ENCODE results near the gene GMDS.

The GMDS gene

DNA sequence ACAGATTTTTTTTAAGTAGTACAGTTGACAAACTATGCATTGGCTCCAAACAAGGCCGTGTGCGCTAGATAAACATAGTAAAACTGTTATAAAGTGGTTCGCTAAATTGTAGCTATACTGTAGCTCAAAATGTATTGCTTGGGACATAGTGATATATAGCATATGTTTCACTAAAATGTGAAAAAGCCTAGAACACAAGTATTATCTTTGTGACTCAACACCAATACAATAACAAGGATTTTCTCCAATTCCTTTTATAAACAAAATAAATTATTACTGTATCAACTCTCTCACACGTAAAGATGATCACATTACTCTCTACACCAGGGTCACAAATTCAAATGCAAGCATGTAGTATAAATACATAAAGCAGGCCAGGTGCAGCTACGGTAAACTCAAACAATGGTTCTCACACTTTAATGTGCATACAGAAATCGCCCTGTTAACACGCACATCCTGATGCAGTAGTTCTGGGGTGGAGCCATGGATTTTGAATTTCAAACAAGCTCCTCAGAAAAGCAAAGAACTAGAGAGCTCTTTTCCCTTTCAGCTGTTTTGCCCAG, 214.6 kb downstream of the GMDS start:
- Histone ChIP-seq H2AFZ (ENCODE audit: low read depth, low read length) (no peak overlapping the region), H3K36me3 (replicated peaks; ENCODE audit: low read depth, low read length) (no peaks in the 10 kb centered on the region), H3K9ac (ENCODE audit: low read length) (no peak overlapping the region), H3K4me1 (ENCODE audit: low read length) (peaks cover 16% of the 10 kb centered on the region), H3K4me3 (ENCODE audit: low read length) (no peak overlapping the region), H4K20me1 (ENCODE audit: insufficient read depth, low read length) (no peaks in the 10 kb centered on the region), H3K27me3 (ENCODE audit: low read depth, low read length) (no peaks in the 10 kb centered on the region), H3K27ac (ENCODE audit: low read length) (no peak overlapping the region), H3K4me2 (ENCODE audit: low read length) (no peak overlapping the region), H3K9me3 (ENCODE audit: insufficient read depth, low read length) (no peaks in the 10 kb centered on the region), H3K79me2 (ENCODE audit: low read length) (no peaks in the 10 kb centered on the region)
- TF ChIP-seq EZH2phosphoT487 (IDR thresholded peaks at IDR 0.05; ENCODE audit: low read depth) (no peak), CTCF (IDR thresholded peaks at IDR 0.05; ENCODE audit: low read depth, low read length) (no peak)

DNA sequence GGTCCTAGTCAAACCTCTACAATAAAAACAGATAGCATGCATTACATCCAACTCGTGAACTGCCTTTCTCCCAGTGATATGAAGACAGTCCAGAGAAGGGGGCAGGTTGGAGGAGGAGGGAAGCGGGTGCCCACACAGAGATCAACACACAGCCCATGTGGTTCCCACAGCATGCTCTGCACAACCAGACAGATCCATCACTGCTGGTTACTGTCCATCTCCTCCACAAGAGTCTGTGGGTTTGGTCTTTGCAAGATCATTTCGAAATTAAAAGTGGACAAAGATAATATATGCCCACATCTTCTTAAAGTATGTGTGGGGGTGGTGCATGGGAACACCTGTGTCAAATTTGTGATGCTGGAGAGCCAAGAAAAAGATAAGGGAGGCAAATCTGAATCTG, 215.5 kb downstream of the GMDS start:
- Histone ChIP-seq H3K27me3 (ENCODE audit: low read depth, low read length) (no peaks in the 10 kb centered on the region), H3K4me3 (ENCODE audit: low read length) (no peak overlapping the region), H3K27ac (ENCODE audit: low read length) (no peak overlapping the region)

GRCh38 chr6:2029130-2029794, 216.1 kb downstream of the GMDS start:
- no peaks in the 10 kb centered on the region for H3K9me3 ChIP-seq (ENCODE audit: insufficient read depth, low read length)
- TF ChIP-seq CTCF (IDR thresholded peaks at IDR 0.05; ENCODE audit: low read depth, low read length), result no peak
- no peak for TF ChIP-seq EZH2phosphoT487 (IDR thresholded peaks at IDR 0.05; ENCODE audit: low read depth)
- H3K4me2 ChIP-seq (ENCODE audit: low read length), result no peak overlapping the region
- no peak overlapping the region for H2AFZ ChIP-seq (ENCODE audit: low read depth, low read length)
- peaks cover 16% of the 10 kb centered on the region for H3K4me1 ChIP-seq (ENCODE audit: low read length)
- H3K27me3 ChIP-seq (ENCODE audit: low read depth, low read length), result no peaks in the 10 kb centered on the region
- H3K27ac ChIP-seq (ENCODE audit: low read length), result no peak overlapping the region
- no peaks in the 10 kb centered on the region for H3K79me2 ChIP-seq (ENCODE audit: low read length)
- no peaks in the 10 kb centered on the region for H4K20me1 ChIP-seq (ENCODE audit: insufficient read depth, low read length)
- no peak overlapping the region for H3K4me3 ChIP-seq (ENCODE audit: low read length)
- H3K9ac ChIP-seq (ENCODE audit: low read length), result no peak overlapping the region
- H3K36me3 ChIP-seq (replicated peaks; ENCODE audit: low read depth, low read length), result no peaks in the 10 kb centered on the region

More for the DNA sequence above, 215.5 kb downstream of the GMDS start:
- H3K79me2 ChIP-seq (ENCODE audit: low read length), result no peaks in the 10 kb centered on the region
- H3K9me3 ChIP-seq (ENCODE audit: insufficient read depth, low read length), result no peaks in the 10 kb centered on the region
- no peak overlapping the region for H2AFZ ChIP-seq (ENCODE audit: low read depth, low read length)
- H3K9ac ChIP-seq (ENCODE audit: low read length), result no peak overlapping the region
- no peak overlapping the region for H3K4me2 ChIP-seq (ENCODE audit: low read length)
- no peaks in the 10 kb centered on the region for H4K20me1 ChIP-seq (ENCODE audit: insufficient read depth, low read length)
- TF ChIP-seq EZH2phosphoT487 (IDR thresholded peaks at IDR 0.05; ENCODE audit: low read depth) (no peak), CTCF (IDR thresholded peaks at IDR 0.05; ENCODE audit: low read depth, low read length) (no peak)
- peaks cover 16% of the 10 kb centered on the region for H3K4me1 ChIP-seq (ENCODE audit: low read length)
- H3K36me3 ChIP-seq (replicated peaks; ENCODE audit: low read depth, low read length), result no peaks in the 10 kb centered on the region

GRCh38 chr6:2028457-2029038, 216.9 kb downstream of the GMDS start:
- peak overlapping the region; percentile 29 for H3K4me2 ChIP-seq (ENCODE audit: low read length)
- H3K27me3 ChIP-seq (ENCODE audit: low read depth, low read length), result no peaks in the 10 kb centered on the region
- no peaks in the 10 kb centered on the region for H4K20me1 ChIP-seq (ENCODE audit: insufficient read depth, low read length)
- no peaks in the 10 kb centered on the region for H3K79me2 ChIP-seq (ENCODE audit: low read length)
- no peak overlapping the region for H3K27ac ChIP-seq (ENCODE audit: low read length)
- no peak overlapping the region for H3K9ac ChIP-seq (ENCODE audit: low read length)
- peaks cover 11% of the 10 kb centered on the region for H3K4me1 ChIP-seq (ENCODE audit: low read length)
- H3K9me3 ChIP-seq (ENCODE audit: insufficient read depth, low read length), result no peaks in the 10 kb centered on the region
- no peak overlapping the region for H2AFZ ChIP-seq (ENCODE audit: low read depth, low read length)
- TF ChIP-seq CTCF (IDR thresholded peaks at IDR 0.05; ENCODE audit: low read depth, low read length) (no peak), EZH2phosphoT487 (IDR thresholded peaks at IDR 0.05; ENCODE audit: low read depth) (no peak)
- no peaks in the 10 kb centered on the region for H3K36me3 ChIP-seq (replicated peaks; ENCODE audit: low read depth, low read length)
- H3K4me3 ChIP-seq (ENCODE audit: low read length), result no peak overlapping the region

Data from OCI-LY3 (cell line).